ENCODE data around the gene PLA2G4C.

GRCh38 chr19:48081106-48081505, 29.5 kb downstream of the PLA2G4C start:
- no peak for TF ChIP-seq YY1 (IDR thresholded peaks at IDR 0.05; ENCODE audit: insufficient read depth, insufficient read length)
- no peak for TF ChIP-seq ZNF274 (IDR thresholded peaks at IDR 0.05; ENCODE audit: low read depth, low read length)
- no peak for TF ChIP-seq SUZ12 (IDR thresholded peaks at IDR 0.05; ENCODE audit: extremely low read depth, insufficient read depth, insufficient read length)

All from NT2/D1 (cell line).